GM21367 (cell line): ENCODE data around the gene OSBPL1A.

Experiments used
- ATAC-seq: cut with Tn5 transposase; IDR thresholded peaks from one replicate; pipeline ENCODE4 v1.9.1; 2021; ENCODE audit not compliant: unreplicated experiment

OSBPL1A gene

DNA sequence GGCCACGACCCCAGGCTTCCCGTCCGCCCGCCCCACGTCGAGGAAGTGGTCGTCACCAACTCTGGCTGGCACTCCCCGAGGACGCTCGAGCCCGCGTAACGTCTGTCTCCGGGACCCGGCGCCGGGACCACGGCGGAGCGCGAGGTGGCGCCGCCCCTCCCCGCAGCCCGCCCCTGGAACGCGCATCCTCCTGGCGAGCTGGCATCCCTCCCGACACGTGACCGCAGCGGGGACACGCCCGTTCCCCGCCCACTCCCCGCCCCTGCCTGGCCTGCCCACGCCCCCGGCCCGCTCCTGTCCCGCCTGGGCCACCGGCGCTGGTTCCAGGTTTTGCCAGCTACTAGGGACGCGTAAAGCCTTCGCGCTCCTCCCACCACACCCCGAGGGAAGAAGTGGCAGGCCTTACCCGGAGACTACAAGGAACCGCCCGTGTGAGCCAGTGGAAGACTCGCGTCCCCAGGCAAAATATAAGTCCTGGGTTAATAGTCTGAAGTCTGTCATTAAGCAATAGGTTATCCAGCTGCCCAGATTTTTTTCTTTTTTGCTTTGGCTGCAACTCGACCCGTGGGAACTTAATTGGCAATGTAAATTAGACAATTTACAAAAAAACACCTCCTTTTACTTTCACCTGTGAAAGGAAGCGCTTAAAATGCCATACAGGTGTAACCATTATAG is at the start of gene OSBPL1A:
Gene OSBPL1A, minus strand, starts transcription at position 131 of the 675 bp plus-strand sequence. CDS start 20,291 bp downstream, outside the sequence.
- ATAC-seq, result peak; percentile 50

DNA sequence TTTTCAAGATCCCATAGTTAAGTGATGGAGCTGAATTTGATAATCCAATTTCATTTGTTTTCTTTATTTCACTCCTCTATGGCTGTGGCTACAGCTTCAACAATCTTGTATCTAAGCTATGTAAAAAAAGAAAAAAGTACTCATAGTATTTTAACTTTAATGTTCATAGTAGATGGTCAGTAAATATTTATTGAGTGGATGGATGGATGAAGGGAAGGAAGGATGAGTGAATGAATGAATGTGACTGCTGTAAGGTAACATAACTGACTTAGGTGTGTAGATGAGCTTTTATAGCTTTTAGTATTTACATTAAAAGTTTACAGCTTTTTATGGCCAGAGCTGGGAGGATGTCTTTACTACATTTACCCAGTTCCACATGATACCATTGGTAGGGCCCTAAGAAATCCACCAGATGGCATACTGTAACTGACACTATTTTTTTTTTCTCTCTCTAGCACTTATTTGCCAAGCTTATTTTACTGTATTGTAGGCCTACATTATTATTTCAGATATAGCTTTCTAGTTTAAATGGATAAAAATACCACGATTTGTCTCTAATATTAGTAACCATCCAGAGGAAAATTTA is 49.4 kb upstream of the OSBPL1A start:
- no peak for ATAC-seq

DNA sequence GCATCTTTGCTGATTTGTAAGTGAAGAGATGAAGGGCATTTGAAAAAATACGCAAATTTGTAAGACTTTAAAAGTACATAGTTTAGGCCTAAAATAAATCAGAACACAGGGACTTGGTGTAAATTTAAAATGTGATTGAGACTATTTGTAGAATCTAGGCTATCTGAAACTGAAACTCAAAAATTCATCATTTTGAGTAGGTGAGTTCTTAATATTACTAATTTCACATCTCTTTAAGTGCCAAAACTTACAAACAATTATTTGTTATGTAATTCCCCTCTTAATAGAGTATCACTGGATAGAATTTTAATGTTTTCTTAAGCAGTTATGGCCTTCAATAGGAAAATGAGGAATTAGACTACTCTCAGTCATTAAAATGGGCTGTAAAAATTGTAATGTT is 48.8 kb upstream of the OSBPL1A start:
- ATAC-seq, result no peak

DNA sequence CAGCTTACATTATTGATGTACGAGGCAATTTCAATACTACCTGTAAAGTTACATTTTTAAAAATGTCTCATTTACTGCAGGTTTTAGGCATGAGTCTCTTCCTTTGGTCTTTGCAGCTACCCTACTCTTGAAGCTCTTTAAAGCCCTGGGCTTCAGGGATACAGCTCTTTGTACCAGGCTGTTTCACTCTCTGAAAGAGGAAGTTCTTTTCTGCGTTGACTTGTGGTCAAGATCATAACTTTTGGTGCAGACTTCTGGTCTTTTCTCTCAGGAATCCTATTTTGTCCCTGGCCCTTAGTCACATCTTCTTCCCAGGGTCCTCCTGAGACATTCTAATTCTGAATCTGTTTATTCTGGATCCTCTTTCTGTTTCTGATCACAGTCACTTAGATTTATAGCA is 46.2 kb upstream of the OSBPL1A start:
- ATAC-seq, result peak; percentile 72

DNA sequence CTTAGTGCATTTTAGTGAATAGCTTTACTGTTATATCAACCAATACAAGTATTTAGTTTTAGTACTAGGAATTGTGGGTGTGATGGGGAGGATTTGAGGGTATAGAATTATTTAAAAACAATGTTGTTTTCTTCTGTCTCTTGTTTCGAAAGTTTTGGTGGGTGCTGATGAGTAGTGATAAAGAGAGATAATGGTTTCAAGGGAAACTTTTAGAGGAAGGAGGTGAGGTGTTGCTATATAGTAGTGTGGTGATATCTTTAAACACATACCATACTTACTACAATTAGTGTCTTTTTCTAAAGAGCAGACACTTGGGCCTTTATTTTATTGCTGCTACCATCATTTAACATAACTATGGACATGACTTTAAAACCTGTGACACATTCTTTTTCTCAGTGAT is 39.3 kb upstream of the OSBPL1A start:
- no peak for ATAC-seq

DNA sequence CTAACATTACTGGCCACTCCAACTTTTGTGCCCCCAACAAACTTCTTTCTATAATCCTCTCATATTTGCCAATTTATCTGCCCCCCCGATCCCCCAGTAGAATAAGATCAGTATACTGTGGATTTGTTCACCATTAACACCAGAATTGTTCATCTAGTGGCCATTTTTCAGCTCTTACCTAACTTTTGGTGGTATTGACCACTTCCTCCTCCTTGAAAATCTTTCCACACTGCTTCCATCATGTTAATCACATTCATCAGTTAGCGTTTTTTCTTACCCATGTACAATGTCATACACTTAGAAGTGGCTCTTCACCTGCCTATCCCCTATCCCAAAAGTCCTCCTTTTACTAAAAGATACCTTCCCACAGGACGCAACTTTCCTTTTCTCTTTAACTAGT is 35.0 kb upstream of the OSBPL1A start:
- ATAC-seq, result no peak

DNA sequence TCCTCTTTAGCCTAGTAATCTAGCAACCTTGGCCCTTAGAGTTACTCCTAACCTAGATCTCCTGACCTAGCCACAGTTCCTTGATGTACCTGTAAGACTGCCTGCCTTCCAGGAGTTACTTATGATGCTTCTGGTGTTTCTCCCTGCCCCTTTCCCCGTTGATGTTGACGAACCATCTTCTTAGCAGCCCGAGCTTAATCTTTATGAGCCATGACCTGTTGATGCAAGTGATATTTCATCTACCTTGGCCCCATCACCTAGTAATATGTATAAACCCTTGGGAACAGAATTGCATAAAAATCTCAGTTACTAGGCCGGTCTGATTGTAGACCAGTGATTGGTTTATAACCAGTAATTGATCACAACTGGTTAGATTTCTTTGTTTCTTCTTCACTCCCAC is 31.6 kb upstream of the OSBPL1A start:
- ATAC-seq, result no peak

DNA sequence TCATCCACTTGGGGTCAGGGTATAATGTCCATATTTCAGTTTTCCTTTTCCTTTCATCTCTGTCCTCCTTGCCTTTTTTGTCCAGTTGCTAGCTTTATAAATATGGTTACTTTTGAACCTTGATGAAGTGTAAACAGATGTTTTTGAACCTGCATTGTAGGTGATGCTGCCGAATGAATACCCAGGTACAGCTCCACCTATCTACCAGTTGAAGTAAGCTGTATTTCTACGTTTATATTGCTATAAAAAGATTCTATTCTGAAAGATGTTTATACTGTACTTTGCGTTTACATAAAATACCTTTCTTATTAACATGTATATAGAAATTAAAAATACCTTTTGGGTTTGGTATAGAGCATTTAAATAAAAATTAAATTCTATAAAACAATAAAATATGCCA is 31.1 kb upstream of the OSBPL1A start:
- no peak for ATAC-seq

DNA sequence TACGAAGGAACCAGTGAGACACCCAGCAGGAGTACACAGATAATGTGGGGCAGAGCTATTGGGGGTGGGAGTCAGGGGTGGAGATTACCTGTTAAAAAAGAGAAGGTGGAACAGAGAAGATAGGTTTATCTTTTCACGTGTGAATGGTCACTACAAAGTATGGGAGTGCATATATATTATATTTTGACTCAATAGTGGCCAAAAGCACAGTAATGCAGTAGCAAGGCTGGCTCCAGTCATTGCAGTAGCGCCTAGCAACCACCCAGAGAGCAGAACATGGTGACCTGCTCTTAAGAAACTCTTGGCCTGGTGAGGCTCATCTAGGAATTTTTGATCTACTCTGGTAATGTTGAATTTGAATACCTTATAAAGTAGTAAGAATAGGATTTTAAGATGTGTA is 29.9 kb upstream of the OSBPL1A start:
- no peak for ATAC-seq

DNA sequence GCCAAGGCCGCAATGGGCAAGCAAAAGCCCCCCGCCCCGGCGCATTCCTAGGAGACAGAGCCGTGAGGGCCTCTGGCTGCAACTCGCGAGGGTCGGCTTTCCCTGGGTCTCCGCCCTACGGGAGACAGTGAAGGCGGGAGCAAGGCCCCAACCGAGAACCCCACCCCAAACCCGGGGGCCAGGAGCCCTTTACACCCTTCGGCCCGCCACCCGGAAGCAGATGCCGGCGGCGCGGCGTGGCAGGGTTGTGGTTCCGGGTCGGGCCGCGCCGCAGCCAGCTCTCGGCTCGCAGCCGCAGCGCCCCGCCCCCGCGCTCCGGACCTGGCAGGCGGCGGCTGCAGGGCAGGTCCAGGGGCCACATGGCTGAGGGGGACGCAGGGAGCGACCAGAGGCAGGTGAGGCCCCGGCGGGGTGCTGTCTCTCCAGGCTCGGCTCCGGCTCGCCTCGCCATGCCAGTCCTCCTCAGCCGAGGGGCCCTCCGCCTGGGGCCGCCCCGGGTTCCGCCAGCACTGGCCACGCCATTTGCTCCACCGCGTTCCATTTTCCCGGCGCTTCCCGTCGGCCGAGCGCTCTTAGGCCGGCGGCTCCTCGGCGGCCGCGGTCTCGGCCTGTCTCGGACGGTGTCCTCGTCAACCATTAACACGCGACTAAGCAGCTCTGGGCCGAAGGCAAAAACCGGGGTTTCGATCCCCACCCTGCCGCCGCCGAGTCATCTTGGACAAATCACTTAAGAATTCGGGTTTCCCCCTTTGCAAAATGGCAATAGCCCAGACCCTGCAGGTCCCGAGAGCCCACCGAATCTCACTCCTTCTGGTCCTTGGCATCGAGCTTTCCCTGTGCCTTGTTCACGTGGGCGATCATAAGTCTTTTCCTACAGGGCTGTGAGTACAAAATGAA is 29.0 kb upstream of the OSBPL1A start, which contains the start of gene IMPACT:
Gene IMPACT, plus strand, starts transcription at position 273 of the 897 bp plus-strand sequence. Its CDS starts 87 bp downstream, at position 360.
- ATAC-seq, result peak; percentile 85

DNA sequence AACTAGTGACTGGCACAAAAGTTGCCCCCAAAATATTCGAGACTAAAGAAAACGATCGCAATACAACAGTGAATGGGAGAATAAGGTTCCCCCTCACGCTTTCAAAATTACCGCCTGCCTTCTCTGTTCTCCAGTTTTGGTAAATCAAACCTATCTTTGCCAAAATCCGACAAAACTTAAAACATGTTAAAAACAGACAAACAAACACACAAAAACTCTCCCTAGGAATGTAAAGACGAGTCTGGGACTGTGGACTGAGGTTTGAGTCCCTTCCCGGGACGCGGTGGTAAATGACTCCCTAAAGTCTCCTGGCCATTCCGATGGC is 28.4 kb upstream of the OSBPL1A start:
- no peak for ATAC-seq

DNA sequence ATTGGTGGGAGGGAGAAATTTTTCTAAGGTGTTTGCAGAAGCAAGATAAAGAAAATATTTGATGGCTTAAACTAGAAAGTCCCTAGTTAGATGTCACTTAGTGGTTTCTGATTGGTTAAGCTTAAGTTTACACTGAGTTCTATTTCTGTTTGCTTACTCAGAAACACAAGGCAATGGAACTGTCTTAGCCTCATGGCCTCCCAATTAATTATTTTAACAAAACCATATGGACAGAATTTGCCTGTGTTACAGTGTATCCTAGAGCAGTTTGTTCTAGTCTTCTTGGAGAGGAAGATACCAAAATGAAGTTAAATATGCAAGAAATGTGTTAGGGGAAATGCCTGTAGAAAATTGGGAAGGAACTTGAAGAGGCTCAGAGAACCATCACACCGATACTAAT is 24.2 kb upstream of the OSBPL1A start:
- no peak for ATAC-seq

DNA sequence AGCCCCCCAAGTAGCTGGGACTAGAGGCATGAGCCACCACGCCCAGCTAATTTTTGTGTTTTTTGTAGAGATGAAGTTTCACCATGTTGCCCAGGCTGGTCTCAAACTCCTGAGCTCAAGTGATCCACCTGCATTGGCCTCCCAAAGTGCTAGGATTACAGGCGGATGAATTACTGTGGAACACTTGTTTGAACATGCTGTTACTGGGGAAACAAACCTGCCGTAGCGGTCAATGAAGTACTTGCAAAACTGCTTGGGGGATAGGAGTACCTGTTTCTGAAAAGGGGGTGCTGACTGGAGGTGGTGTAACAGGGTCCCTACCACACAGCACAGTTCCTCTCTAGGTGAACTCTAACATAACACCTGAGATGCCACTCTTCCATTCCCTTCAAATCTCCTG is 22.9 kb upstream of the OSBPL1A start:
- ATAC-seq, result no peak

DNA sequence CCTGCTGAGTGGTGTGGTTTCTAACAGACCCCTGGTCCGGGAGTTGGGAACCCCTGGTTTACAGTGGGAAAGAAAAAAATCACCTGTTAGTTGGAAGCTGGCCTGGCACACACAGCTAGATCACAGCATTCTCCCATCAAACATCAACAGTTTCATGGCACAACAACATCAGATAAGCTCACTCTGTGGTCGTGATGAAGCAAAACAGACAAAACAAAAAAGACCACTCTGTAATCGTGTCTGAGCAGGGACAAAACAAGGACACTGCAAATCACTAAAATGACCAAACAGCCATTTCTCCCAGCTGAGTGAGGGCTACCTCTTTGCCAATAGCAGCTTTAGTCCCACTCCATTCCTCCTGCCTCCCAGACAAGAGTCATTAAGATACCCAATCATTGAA is 19.9 kb upstream of the OSBPL1A start:
- no peak for ATAC-seq

DNA sequence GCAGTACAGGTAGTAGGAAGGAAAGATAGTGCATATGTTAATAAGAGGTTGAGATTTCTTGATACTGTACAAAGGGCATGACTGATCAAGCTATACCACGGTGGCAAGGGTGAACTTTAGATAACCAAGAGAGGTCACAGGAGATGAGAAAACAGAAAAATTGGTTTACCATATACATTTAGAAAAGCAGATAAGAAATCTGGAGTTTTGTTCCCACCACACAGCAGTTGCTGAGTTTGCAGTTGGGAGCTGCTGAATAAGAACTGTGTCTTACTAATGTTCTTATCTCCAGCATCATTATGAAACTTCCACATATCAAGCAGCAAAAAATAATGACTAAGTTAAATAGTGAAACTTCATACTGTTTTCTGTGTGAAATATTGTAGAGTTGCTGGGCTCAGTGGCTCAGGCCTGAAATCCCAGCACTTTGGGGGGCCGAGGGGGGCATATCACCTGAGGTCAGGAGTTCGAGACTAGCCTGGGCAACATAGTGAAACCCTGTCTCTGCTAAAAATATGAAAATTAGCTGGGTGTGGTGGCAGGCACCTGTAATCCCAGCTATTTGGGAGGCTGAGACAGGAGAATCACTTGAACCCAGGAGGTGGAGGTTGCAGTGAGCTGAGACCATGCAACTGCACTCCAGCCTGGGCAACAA is 16.9 kb upstream of the OSBPL1A start:
- ATAC-seq, result no peak

DNA sequence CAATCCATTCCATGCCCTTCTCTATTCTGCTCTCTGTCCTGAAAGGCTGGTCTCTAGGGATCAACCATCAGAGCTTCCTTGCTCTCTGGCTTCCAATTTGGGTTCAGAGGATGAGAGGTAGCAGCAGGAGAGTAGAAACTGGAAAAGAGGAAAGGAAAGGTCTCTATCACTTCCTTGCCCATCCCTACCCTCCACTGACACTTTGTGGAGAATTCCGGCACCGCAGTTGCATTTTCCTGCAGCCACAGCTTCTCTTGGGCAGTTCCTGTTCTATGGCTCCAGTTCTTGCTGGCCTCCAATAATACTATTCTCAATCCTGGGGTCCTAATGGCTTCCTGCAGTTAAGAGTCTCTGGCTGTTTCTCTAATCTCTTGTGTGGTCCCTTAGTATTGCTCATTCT is 15.5 kb upstream of the OSBPL1A start:
- ATAC-seq, result no peak

DNA sequence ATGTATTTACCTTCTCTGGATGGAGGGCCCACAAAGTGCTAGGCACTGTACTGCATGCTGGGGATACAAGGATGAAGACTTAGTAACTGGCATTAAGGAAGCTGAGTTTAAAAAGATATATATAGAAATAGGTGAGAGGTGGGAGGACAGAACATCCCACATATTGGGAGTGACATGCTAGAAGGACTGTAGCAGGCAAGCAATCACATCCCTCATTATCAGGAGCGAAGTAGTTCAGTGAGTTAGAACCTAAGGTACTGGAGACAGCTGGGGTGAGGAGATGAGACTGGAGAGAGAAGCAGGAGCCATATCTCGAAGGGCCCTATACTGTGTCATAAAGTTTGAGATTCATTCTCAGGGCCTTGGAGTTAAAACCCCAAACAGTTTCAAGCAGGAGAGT is 10.9 kb upstream of the OSBPL1A start:
- ATAC-seq, result no peak

DNA sequence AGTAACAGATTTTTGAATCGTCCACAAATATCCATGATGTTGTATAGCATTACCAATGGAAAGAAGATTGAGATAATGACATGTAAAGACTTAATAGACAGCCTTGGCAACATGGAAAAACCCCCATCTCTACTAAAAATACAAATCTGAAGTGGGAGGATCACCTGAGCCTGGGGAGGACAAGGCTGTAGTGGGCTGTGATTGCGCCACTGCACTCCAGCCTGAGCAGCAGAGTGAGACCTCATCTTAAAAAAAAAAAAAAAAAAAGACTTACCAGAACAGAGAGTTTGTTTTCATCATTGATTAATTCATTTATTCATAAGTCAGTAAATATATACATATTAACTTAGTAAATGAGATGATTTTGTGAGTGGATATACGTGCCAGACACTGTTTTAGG is 7.0 kb upstream of the OSBPL1A start:
- no peak for ATAC-seq

DNA sequence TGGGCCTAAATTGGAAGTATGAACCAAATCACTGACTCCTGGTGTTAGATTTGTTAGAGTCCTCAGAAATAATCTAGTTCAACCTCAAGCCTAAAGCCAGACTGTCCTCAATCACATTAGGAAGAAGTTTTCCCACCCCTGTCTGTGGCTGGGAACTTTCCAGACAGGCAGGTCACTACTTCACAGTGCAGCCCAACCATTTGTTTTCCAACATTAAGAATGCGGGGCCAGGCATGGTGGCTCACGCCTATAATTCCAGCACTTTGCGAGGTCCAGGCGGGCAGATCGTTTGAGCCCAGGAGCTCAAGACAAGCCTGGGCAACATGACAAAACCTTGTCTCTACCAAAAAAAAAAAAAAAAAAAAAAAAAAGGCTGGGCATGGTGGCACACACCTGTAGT is 5.5 kb upstream of the OSBPL1A start:
- no peak for ATAC-seq

DNA sequence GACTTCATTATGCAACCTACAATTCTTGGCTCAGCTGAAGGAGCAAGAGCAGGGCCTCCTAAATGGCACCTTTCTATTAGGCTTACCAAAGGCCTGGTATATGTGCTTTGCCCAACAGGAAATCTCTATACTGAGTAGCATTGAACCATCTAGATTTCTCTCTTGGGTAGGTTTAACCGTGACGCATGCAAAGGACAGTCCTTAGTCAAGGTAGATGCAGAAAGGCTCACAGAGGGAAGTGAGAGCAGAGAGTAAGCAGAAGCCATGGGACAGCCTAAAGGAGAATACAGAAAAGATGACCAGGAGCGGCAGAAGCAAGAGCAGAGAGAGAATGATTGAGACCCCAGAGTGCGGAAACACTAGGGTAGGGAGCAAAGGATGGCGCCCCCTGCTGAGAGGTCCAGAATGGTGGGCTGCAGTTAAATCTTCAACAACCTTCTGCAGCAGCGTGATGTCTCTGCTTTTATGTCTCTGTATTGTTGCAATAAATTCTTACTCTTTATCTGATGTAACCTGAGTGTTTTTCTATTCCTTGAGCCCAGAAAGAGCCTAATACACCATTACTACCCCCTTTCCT is 4.7 kb upstream of the OSBPL1A start:
- no peak for ATAC-seq

DNA sequence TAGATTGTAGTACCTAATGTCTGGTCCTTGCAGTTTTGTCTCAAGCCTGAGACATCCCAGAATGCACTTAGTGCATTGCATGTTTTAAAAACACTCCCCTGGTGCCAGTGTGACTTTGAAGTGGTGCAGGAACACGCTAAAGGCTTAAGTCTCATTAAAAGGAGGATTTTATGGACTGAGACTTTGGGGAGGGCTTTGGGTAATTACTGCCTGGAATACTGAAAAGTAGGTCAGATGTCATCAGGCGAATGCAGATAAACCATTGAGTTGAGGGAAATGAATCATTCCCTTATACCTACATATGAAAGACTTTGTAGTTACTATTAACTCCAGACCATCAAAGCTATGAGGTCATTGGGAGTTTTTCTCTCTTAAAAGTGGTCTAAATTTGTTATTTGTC is 3.0 kb upstream of the OSBPL1A start:
- no peak for ATAC-seq
